Measurements from ENCODE around the gene CDC7. TPM values are rescaled to one million over a fixed set of nuclear protein-coding genes. Genes with fewer than 3 reads are reported as not detected.
"Not testable (repeated sequence)": the region's sequence is repeated elsewhere in the genome, so short reads cannot be mapped to it uniquely, and the experiment has no call there.

The CDC7 gene
- total RNA-seq, 2 donors from 2014 or later, result 16.1 to 35.8 TPM

DNA sequence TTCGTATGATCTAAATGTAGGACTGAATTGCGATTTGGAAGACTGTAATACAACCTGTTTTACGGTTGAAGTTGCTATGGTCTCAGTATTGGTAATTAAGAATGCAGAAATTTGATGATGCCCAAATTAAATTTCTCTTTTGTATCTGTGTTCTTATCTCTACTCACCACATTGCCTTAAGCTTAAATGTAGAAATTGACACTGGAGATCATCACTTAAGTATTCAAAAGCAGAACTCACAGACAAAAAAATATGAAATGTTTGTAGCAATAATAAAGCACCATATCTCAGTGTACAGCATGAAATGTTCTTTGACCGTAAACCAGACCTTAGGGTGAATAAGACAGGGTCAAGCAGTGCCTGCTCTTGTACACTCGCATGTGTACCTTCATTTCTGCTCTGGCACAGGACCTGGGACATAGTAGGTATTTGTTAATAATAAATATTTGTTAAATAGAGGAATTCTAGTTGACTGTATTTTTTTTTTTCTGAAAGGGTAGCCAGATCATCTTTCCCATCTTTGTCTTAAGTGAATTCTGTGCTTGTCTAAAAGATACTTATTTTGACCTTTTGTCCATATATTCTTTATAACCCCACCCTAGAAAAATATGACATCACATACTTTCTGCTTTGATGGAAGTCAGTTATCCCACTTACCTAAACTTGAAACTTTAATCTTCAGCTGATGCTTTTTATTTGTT, 1.5 kb downstream of the CDC7 start:
- Mint-ChIP-seq H3K9me3 (no peaks in the 10 kb centered on the region), H3K27ac (no peak overlapping the region), H3K27me3 (no peaks in the 10 kb centered on the region), H3K4me1 (ENCODE audit: low read depth in 2 of 2) (peaks cover 15 to 24% of the 10 kb centered on the region in 2 donors), H3K4me3 (no peak overlapping the region), H3K36me3 (peaks cover 12% of the 10 kb centered on the region)
- ATAC-seq (no peak), DNase-seq (ENCODE audit: low spot score) (no peak)

DNA sequence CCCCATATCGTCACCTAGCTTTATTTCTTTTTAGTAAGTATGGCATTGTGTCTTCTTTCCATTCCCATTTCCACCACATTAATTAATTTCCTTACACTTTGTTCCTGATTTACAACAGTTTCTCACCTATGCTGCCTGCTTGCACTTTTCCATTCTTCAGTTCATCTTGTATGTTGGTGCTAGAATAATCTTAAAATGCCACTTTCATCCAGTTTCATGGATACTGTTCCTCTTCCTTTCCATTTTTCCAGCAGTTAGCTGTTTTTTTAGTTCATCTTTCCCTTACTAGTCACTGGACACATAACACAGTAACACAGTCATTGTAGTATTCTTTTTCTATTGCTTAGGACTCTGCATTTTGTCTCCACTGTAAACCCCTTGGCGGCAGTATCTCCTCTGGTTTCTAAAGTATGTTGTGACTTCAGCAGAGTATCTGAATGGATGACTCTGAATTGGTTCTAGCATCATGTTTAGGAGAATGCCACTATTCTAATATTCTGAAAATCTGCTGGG, 2.1 kb downstream of the CDC7 start:
- Mint-ChIP-seq H3K4me1 (ENCODE audit: low read depth in 2 of 2) (peaks cover 15 to 24% of the 10 kb centered on the region in 2 donors), H3K27me3 (no peaks in the 10 kb centered on the region), H3K27ac (no peak overlapping the region), H3K4me3 (no peak overlapping the region), H3K36me3 (peaks cover 12% of the 10 kb centered on the region), H3K9me3 (no peaks in the 10 kb centered on the region)
- no peak for ATAC-seq
- no peak for DNase-seq (ENCODE audit: low spot score)

DNA sequence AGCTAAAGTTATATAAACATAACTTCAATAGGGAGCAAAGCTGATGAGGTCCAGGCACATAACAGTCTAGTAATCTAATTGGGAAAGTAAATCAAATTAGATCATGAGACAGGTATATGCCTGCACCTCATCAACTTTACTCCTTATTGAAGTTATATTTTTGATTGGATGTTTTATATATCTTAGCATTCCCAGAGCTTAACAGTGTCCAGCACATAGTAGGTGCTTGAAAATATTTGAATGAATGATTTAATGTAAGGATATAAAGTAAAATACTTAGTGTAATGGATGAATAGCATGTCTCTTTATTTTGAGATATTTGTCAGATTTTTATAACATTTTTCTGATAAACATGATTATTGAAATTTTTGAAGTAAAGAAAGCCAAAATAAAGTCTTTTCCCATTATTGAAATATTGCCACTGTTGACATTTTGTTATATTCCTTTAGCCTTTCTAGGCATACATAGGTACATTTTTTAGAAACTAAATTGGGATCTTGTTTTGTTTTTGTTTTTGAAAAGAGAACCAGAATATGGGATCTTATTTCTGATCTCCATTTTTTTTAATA, 2.8 kb downstream of the CDC7 start:
- ATAC-seq (no peak), DNase-seq (ENCODE audit: low spot score) (no peak)
- H3K9me3 Mint-ChIP-seq, result no peaks in the 10 kb centered on the region
- no peaks in the 10 kb centered on the region for H3K27me3 Mint-ChIP-seq
- peaks cover 15 to 24% of the 10 kb centered on the region in 2 donors for H3K4me1 Mint-ChIP-seq (ENCODE audit: low read depth in 2 of 2)
- peaks cover 12% of the 10 kb centered on the region for H3K36me3 Mint-ChIP-seq
- H3K27ac Mint-ChIP-seq, result no peak overlapping the region
- H3K4me3 Mint-ChIP-seq, result no peak overlapping the region

DNA sequence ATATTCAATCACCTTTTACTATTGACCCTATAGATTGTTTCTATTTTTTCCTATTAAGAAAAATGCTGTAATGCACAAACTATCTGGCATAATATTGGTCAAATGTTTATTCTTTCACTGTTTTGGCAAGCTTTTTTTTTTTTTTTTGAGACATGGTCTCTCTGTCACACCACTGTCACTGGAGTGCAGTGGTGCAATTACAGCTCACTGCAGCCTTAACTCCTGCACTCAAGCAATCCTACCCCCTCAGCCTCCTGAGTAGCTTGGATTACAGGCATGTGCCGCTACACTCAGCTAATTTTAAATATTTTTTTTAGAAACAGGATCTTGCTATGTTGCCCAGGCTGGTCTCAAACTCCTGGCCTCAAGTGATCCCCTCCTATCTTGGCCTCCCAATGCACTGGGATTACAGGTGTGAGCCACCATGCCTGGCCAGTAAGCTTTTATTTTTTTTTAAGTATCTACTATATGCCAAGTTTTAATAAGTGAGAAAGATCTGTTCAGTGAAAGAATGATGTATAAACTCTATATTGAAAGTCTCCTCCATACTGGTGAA, 3.4 kb downstream of the CDC7 start:
- Mint-ChIP-seq H3K27ac (no peak overlapping the region), H3K4me3 (no peak overlapping the region), H3K36me3 (peaks cover 18% of the 10 kb centered on the region), H3K9me3 (no peaks in the 10 kb centered on the region), H3K4me1 (ENCODE audit: low read depth in 2 of 2) (peaks cover 18 to 24% of the 10 kb centered on the region in 2 donors), H3K27me3 (no peaks in the 10 kb centered on the region)
- ATAC-seq (no peak), DNase-seq (ENCODE audit: low spot score) (no peak)

DNA sequence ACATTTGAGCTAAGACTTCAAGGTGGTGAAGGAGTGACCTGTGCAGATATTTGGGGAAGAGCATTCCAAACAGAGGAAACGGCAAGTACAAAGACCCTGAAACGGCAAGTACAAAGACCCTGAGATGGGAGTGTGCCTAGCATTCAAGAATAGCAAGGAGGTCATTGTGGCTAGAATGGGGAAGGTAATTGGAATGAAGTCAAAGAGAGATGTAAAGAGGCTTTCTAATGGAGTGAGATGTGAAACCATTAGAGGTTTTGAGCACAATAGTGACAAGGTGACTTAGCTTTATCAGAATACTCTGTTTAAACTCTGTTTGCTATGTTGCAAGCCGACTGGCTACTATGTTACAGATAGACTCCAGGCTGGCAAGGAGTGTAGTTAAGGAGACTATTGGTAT, 4.4 kb downstream of the CDC7 start:
- Mint-ChIP-seq H3K27ac (peak overlapping the region in 1 of 2 donors; percentile 2), H3K27me3 (no peaks in the 10 kb centered on the region), H3K4me1 (ENCODE audit: low read depth in 2 of 2) (peaks cover 24 to 31% of the 10 kb centered on the region in 2 donors), H3K4me3 (no peak overlapping the region), H3K9me3 (no peaks in the 10 kb centered on the region), H3K36me3 (peaks cover 26% of the 10 kb centered on the region)
- no peak for DNase-seq (ENCODE audit: low spot score)
- no peak for ATAC-seq

DNA sequence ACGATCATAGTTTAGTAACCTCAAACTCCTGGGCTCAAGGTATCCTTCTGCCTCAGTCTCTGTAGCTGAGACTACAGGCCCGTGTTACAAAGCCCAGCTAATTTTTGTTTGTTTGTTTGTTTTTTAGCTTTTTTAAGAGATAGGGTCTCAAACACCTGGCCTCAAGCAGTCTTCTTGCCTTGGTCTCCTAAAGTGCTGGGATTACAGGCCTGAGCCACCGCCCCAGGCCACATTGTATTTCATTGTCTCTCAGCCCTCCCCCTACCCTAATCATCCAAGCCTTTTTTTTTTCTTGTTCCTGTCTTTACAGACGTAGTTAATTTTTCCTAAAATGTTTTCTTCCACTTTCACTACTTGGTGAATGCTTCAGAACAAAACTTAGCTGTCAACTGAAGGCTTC, 5.4 kb downstream of the CDC7 start:
- no peak overlapping the region for H3K4me3 Mint-ChIP-seq
- H3K36me3 Mint-ChIP-seq, result peaks cover 34% of the 10 kb centered on the region
- H3K27ac Mint-ChIP-seq, result no peak overlapping the region
- H3K9me3 Mint-ChIP-seq, result no peaks in the 10 kb centered on the region
- DNase-seq (ENCODE audit: low spot score) (no peak), ATAC-seq (no peak)
- H3K4me1 Mint-ChIP-seq (ENCODE audit: low read depth in 2 of 2), result peaks cover 30 to 37% of the 10 kb centered on the region in 2 donors
- H3K27me3 Mint-ChIP-seq, result no peaks in the 10 kb centered on the region

DNA sequence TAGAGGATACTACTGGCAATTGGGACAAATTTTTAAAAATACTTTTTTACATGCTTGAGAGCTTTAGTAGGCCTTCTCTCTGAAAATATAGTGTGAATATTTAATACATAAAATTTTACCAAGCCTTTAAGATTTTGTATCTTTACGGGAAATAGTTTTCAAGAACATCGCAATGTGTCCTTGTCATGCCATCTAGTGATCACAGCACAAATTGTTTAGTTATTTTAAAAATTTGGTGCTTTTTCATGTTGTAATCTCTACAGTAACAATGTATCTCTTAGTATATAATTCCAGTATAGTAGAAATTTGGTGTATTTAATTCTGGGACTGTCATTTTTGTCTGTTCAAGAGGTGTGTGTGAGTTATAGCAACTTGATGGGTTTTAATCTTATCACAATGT, 6.7 kb downstream of the CDC7 start:
- DNase-seq (ENCODE audit: low spot score), result no peak
- peaks cover 34% of the 10 kb centered on the region in 2 donors for H3K4me1 Mint-ChIP-seq (ENCODE audit: low read depth in 2 of 2)
- H3K27ac Mint-ChIP-seq, result no peak overlapping the region
- no peaks in the 10 kb centered on the region for H3K27me3 Mint-ChIP-seq
- H3K36me3 Mint-ChIP-seq, result peaks cover 38% of the 10 kb centered on the region
- H3K9me3 Mint-ChIP-seq, result no peaks in the 10 kb centered on the region
- no peak for ATAC-seq
- no peak overlapping the region for H3K4me3 Mint-ChIP-seq

DNA sequence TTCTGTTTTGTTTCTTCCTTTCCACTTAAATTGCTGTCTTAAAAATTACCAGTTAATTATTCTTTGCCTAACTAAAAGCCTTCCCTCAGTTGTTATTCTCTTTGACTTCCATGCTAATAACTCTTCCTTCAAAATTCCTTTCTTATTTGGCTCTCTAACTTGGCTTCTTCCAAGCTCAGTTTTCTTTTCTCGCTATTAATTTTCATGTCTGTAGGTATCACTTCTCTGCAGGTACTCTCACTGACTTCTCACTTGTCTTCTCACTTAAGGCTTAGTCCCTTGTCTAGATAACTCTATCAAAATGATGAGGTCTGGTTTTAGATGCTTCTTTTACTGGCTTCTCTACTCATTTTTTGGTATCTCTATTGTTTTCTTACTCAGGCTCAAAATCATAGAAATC, 10.1 kb downstream of the CDC7 start:
- Mint-ChIP-seq H3K27ac (peak overlapping the region; percentile 4 to 22), H3K27me3 (no peaks in the 10 kb centered on the region), H3K36me3 (peaks cover 37% of the 10 kb centered on the region), H3K4me1 (ENCODE audit: low read depth in 2 of 2) (peaks cover 22 to 31% of the 10 kb centered on the region in 2 donors), H3K4me3 (no peak overlapping the region), H3K9me3 (no peaks in the 10 kb centered on the region)
- ATAC-seq (no peak), DNase-seq (ENCODE audit: low spot score) (no peak)

DNA sequence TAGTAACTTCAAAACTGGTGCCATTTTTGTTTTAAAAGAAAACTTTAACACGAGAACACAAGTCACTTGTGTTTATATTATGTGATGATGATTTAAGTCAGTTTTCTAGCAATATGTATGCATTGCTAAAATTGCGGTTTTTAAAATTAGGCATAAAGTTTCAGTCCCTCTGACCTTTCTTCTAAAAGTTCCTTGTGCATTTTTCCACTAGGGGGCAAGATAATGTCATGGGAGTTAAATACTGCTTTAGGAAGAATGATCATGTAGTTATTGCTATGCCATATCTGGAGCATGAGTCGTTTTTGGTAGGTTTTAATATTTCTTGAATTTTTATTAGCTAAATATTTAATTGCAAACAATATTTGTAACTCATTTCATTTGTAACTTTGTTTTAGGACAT, 10.7 kb downstream of the CDC7 start:
- peaks cover 22 to 31% of the 10 kb centered on the region in 2 donors for H3K4me1 Mint-ChIP-seq (ENCODE audit: low read depth in 2 of 2)
- no peak overlapping the region for H3K4me3 Mint-ChIP-seq
- ATAC-seq (no peak), DNase-seq (ENCODE audit: low spot score) (no peak)
- H3K36me3 Mint-ChIP-seq, result peaks cover 39% of the 10 kb centered on the region
- peak overlapping the region; percentile 4 to 22 for H3K27ac Mint-ChIP-seq
- H3K9me3 Mint-ChIP-seq, result no peaks in the 10 kb centered on the region
- H3K27me3 Mint-ChIP-seq, result no peaks in the 10 kb centered on the region

DNA sequence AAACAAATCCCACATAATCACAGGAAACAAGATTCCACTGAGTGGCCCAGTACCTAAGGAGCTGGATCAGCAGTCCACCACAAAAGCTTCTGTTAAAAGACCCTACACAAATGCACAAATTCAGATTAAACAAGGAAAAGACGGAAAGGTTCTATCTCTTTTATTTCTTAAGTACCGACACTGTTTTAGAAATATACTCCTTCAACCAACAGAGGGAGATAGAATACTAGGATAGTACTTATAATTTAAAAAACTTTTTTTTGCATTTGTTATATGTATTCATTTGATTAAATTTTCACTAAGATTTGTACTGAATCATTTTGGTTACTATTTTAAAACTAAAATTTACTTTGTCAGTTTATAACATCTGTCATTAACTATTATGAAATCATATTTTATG, 12.5 kb downstream of the CDC7 start:
- Mint-ChIP-seq H3K27ac (peak overlapping the region; percentile 23 to 89), H3K4me1 (ENCODE audit: low read depth in 2 of 2) (peaks cover 30 to 41% of the 10 kb centered on the region in 2 donors), H3K4me3 (no peak overlapping the region), H3K9me3 (peaks cover 3% of the 10 kb centered on the region), H3K36me3 (peaks cover 53% of the 10 kb centered on the region), H3K27me3 (no peaks in the 10 kb centered on the region)
- DNase-seq (ENCODE audit: low spot score), result no peak
- ATAC-seq, result no peak

DNA sequence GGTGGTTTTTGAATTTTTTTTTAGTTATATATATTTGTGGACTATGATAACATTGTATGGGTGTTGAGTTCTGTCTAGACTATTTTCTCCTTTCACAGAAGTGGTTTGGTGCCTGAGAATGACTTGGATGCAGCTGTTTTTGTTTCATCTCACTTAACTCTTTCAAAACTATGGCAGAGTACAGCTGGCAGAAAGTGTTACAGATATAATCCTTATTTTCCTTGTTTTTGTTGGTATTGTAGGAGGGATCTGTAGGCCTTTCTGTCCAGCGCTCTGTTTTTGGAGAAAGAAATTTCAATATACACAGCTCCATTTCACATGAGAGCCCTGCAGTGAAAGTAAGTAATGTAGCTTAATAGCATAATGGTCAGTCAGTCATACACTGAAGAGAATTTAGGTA, 13.1 kb downstream of the CDC7 start:
- Mint-ChIP-seq H3K4me1 (ENCODE audit: low read depth in 2 of 2) (peaks cover 35 to 46% of the 10 kb centered on the region in 2 donors), H3K4me3 (no peak overlapping the region), H3K27me3 (no peaks in the 10 kb centered on the region), H3K36me3 (peaks cover 55% of the 10 kb centered on the region), H3K9me3 (peaks cover 6% of the 10 kb centered on the region), H3K27ac (peak overlapping the region in 1 of 2 donors; percentile 89)
- ATAC-seq (no peak), DNase-seq (ENCODE audit: low spot score) (no peak)

DNA sequence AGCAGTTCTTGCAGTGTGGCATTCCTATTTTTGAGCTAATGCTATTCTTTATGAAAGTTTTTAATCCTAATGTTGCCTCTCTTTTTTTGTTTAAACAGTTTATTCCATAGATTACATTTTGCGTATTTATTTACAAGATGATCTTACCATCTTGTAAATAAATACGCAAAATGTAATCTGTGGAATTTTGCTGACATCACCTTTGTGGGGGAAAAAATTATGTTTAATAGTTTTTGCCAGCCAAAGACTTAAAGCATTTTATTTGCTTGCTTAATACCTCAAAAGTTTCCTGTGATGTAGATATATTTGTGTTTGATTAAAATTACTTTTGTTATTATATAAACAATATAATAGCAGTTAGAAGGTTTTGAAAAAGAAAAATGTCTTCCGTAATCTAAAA, 15.3 kb downstream of the CDC7 start:
- peaks cover 6% of the 10 kb centered on the region for H3K9me3 Mint-ChIP-seq
- ATAC-seq (no peak), DNase-seq (ENCODE audit: low spot score) (no peak)
- peaks cover 29 to 40% of the 10 kb centered on the region in 2 donors for H3K4me1 Mint-ChIP-seq (ENCODE audit: low read depth in 2 of 2)
- no peaks in the 10 kb centered on the region for H3K27me3 Mint-ChIP-seq
- no peak overlapping the region for H3K4me3 Mint-ChIP-seq
- peaks cover 37% of the 10 kb centered on the region for H3K36me3 Mint-ChIP-seq
- H3K27ac Mint-ChIP-seq, result no peak overlapping the region

DNA sequence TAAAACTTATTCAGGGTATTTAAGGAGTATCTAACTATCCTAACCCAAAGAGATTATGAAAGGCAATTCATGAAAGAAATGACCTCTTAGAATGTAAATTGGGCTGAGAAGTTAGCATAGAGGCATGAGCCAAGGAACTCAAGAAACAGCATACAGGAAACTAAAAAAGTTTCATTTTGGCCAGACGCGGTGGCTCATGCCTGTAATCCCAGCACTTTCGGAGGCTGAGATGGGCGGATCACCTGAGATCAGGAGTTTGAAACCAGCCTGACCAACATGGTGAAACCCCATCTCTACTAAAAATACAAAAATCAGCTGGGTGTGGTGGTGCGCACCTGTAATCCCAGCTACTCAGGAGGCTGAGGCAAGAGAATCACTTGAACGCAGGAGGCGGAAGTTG, 16.0 kb downstream of the CDC7 start:
- H3K4me3 Mint-ChIP-seq; ATAC-seq; H3K9me3 Mint-ChIP-seq; DNase-seq (ENCODE audit: low spot score); H3K27me3 Mint-ChIP-seq: not testable (repeated sequence)
- Mint-ChIP-seq H3K36me3 (peaks cover 32% of the 10 kb centered on the region), H3K4me1 (ENCODE audit: low read depth in 2 of 2) (peaks cover 31 to 38% of the 10 kb centered on the region in 2 donors), H3K27ac (peak overlapping the region in 1 of 2 donors; percentile 10)

DNA sequence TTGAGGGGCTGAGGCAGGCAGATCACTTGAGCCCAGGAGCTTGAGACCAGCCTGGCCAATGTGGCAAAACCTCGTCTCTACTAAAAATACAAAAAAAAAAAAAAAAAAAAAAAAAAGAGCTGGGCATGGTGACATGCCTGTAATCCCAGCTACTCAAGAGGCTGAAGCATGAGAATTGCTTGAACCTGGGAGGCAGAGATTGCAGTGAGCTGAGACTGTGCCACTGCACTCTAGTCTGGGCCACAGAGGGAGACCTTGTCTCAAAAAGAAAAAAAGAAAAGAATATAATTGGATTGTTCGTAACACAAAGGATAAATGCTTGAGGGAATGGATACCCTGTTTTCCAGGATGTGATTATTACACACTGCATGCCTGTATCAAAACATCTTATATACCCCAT, 18.5 kb downstream of the CDC7 start:
- Mint-ChIP-seq H3K36me3 (peaks cover 31% of the 10 kb centered on the region), H3K4me1 (ENCODE audit: low read depth in 2 of 2) (peaks cover 50 to 51% of the 10 kb centered on the region in 2 donors), H3K27ac (peak overlapping the region; percentile 9 to 71)
- not testable (repeated sequence) for DNase-seq (ENCODE audit: low spot score); H3K27me3 Mint-ChIP-seq; ATAC-seq; H3K4me3 Mint-ChIP-seq; H3K9me3 Mint-ChIP-seq
